ENCODE data around the gene GPRIN1.

DNA sequence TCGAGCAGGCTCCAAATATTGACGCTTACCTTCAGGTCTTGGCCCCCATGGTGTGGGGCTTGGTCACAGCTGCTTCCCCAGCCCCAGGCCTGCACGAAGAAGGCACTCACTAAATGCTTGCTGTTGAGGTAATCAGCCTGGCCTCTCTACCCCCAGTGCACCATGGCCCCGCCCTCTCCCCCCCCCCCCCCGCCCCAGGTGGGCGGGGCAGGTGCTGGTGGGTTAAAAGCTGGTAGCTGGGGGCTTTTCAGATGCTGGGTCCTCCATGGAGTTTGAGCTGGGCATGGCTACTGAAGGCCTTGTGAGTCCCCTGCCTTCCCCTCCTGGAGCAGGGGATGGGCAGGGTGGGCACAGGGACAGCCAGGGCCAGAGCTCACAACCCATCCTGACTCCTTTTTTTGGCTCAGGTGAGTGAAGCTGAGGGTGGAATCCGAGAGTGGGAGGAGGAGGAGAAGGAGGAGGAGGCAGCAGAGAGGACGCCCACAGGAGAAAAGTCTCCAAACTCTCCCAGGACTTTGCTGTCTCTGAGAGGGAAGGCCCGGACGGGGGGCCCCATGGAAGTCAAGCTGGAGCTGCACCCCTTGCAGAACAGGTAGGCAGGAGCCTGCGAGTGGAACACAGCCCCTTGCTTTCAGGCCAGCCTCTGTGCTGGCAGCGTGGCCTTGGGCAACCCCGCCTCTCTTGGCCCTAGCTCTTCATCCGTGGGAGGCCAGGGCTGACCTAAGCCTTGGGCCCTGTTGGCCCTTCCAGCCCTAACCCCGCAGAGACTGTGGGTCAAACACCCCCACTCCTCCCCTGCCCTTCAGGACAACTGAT, 32.9 kb upstream of the GPRIN1 start:
- no peak for TF ChIP-seq TAF1 (conservative IDR thresholded peaks at IDR 0.05)
- no peak for TF ChIP-seq CTCF (IDR thresholded peaks at IDR 0.05; ENCODE audit: low read depth, low read length, missing input control)
- no peak for TF ChIP-seq ATF3 (IDR thresholded peaks at IDR 0.05)
- no peak for TF ChIP-seq RAD21 (IDR thresholded peaks at IDR 0.05)
- no peak for TF ChIP-seq SP1 (IDR thresholded peaks at IDR 0.05)
- TF ChIP-seq, protein P1, sequence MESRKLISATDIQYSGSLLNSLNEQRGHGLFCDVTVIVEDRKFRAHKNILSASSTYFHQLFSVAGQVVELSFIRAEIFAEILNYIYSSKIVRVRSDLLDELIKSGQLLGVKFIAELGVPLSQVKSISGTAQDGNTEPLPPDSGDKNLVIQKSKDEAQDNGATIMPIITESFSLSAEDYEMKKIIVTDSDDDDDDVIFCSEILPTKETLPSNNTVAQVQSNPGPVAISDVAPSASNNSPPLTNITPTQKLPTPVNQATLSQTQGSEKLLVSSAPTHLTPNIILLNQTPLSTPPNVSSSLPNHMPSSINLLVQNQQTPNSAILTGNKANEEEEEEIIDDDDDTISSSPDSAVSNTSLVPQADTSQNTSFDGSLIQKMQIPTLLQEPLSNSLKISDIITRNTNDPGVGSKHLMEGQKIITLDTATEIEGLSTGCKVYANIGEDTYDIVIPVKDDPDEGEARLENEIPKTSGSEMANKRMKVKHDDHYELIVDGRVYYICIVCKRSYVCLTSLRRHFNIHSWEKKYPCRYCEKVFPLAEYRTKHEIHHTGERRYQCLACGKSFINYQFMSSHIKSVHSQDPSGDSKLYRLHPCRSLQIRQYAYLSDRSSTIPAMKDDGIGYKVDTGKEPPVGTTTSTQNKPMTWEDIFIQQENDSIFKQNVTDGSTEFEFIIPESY (IDR thresholded peaks at IDR 0.05): no peak
- no peak for TF ChIP-seq FOXA1 (IDR thresholded peaks at IDR 0.05)
- no peak for TF ChIP-seq GABPA (IDR thresholded peaks at IDR 0.05 in 1 of 2, conservative IDR thresholded peaks at IDR 0.05 in 1 of 2)
- TF ChIP-seq JUND (IDR thresholded peaks at IDR 0.05): no peak

All from liver (tissue), 3 donors.